NCI-H526 treated with DMSO at 0.1 percent for 48 hours (cell line): ENCODE results near the gene PEPD.

Experiments used
- DNase-seq: peaks from one replicate; lab custom pipeline; 2025; lab: John Stamatoyannopoulos, UW

Gene PEPD

GRCh38 chr19:33472691-33473652, 48.6 kb downstream of the PEPD start:
- DNase-seq, result no peak

GRCh38 chr19:33472226-33472625, 49.4 kb downstream of the PEPD start:
- DNase-seq, result no peak

GRCh38 chr19:33471111-33471996, 50.2 kb downstream of the PEPD start:
- no peak for DNase-seq

- no peak for DNase-seq
Measured at GRCh38 chr19:33470686-33471085, 50.9 kb downstream of the PEPD start.

GRCh38 chr19:33470040-33470330, 51.6 kb downstream of the PEPD start:
- no peak for DNase-seq

- DNase-seq, result no peak
Measured at GRCh38 chr19:33469171-33470039, 52.2 kb downstream of the PEPD start.

- no peak for DNase-seq
Measured at GRCh38 chr19:33468361-33469170, 53.0 kb downstream of the PEPD start.

GRCh38 chr19:33467851-33468250, 53.7 kb downstream of the PEPD start:
- no peak for DNase-seq

GRCh38 chr19:33465834-33466233, 55.8 kb downstream of the PEPD start:
- DNase-seq, result no peak

- DNase-seq, result no peak
Measured at GRCh38 chr19:33465371-33465770, 56.2 kb downstream of the PEPD start.

- no peak for DNase-seq
Measured at GRCh38 chr19:33464733-33465115, 56.9 kb downstream of the PEPD start.

GRCh38 chr19:33464010-33464732, 57.4 kb downstream of the PEPD start:
- no peak for DNase-seq

- no peak for DNase-seq
Measured at GRCh38 chr19:33463199-33463598, 58.4 kb downstream of the PEPD start.

- no peak for DNase-seq
Measured at GRCh38 chr19:33462112-33462791, 59.3 kb downstream of the PEPD start.

GRCh38 chr19:33461256-33462111, 60.1 kb downstream of the PEPD start:
- no peak for DNase-seq

- no peak for DNase-seq
Measured at GRCh38 chr19:33460221-33460908, 61.2 kb downstream of the PEPD start.

- DNase-seq, result no peak
Measured at GRCh38 chr19:33459222-33460090, 62.1 kb downstream of the PEPD start.
